Mesothelial cell of epicardium (in vitro differentiated cells): ENCODE measurements around the gene VKORC1. TPM values are rescaled to one million over a fixed set of nuclear protein-coding genes. Genes with fewer than 3 reads are reported as not detected.

Experiments used
- DNase-seq, 2 experiments: peaks; one replicate each; pipeline ENCODE4 v3.0.0; 2021; ENCODE audit warnings: low spot score in 2 of 2; ENCODE audit not compliant: unreplicated experiment in 2 of 2
- H3K27ac Mint-ChIP-seq: 2 replicates; pipeline ENCODE4 v1.8.0; 2021; ENCODE audit warnings: mixed read lengths
- H3K27me3 Mint-ChIP-seq: 2 replicates; pipeline ENCODE4 v1.8.0; 2021; ENCODE audit warnings: low read depth, mixed read lengths
- H3K36me3 Mint-ChIP-seq: 2 replicates; pipeline ENCODE4 v1.8.0; 2021; ENCODE audit warnings: mixed read lengths
- H3K4me1 Mint-ChIP-seq: 2 replicates; pipeline ENCODE4 v1.8.0; 2021; ENCODE audit warnings: mixed read lengths
- H3K4me3 Mint-ChIP-seq: 2 replicates; pipeline ENCODE4 v1.8.0; 2021; ENCODE audit warnings: mild to moderate bottlenecking, moderate library complexity, mixed read lengths
- H3K9me3 Mint-ChIP-seq: 2 replicates; pipeline ENCODE4 v1.8.0; 2021; ENCODE audit warnings: mixed read lengths
- total RNA-seq: library from RNA; stranded (reverse); gene quantifications from 3 replicates; pipeline ENCODE4 v1.2.1, GENCODE V29; 2021
- TF ChIP-seq, protein P1 (sequence below): fragments of 200-600 bp; sonication (generic); IDR thresholded peaks from one replicate; pipeline ENCODE4 v1.5.0; 2021; ENCODE audit warnings: antibody characterized with exemption; ENCODE audit not compliant: unreplicated experiment

Gene VKORC1
- total RNA-seq, 1 donor from 2014 or later = 53.7 TPM

DNA sequence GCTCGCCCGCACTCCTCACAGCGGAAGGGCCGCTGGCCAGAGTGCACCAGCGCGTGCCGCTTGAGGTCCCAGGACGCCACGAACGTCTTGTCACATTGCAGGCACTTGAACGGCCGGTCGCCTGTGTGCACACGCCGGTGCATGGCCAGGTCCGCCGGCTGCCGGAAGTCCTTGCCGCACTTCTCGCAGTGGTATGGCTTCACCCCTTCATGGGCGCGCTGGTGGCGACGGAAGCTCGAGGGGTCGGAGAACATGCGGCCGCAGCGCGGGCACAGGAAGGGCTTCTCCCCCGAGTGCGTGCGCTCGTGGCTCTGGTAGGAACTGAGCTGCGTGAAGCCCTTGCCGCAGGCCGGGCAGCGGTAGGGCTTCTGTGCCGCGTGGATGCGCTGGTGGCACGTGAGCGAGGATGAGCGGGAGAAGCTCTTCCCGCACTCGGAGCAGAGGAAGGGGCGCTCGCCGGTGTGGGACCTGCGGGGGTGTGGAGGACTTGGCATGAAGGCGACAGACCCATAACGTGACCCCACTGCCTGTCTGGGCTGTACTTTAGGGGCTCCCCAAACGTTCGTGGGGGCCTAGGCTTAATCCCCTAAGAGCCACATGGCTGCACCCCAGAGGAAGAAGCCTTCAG is 32.7 kb downstream of the VKORC1 start:
- peaks cover 7% of the 10 kb centered on the region for H3K4me1 Mint-ChIP-seq
- H3K9me3 Mint-ChIP-seq = no peaks in the 10 kb centered on the region
- peaks cover 28% of the 10 kb centered on the region for H3K36me3 Mint-ChIP-seq
- H3K4me3 Mint-ChIP-seq = no peak overlapping the region
- no peak for DNase-seq
- no peak overlapping the region for H3K27ac Mint-ChIP-seq
- H3K27me3 Mint-ChIP-seq = no peaks in the 10 kb centered on the region
- TF ChIP-seq, protein P1, sequence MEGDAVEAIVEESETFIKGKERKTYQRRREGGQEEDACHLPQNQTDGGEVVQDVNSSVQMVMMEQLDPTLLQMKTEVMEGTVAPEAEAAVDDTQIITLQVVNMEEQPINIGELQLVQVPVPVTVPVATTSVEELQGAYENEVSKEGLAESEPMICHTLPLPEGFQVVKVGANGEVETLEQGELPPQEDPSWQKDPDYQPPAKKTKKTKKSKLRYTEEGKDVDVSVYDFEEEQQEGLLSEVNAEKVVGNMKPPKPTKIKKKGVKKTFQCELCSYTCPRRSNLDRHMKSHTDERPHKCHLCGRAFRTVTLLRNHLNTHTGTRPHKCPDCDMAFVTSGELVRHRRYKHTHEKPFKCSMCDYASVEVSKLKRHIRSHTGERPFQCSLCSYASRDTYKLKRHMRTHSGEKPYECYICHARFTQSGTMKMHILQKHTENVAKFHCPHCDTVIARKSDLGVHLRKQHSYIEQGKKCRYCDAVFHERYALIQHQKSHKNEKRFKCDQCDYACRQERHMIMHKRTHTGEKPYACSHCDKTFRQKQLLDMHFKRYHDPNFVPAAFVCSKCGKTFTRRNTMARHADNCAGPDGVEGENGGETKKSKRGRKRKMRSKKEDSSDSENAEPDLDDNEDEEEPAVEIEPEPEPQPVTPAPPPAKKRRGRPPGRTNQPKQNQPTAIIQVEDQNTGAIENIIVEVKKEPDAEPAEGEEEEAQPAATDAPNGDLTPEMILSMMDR = no peak

DNA sequence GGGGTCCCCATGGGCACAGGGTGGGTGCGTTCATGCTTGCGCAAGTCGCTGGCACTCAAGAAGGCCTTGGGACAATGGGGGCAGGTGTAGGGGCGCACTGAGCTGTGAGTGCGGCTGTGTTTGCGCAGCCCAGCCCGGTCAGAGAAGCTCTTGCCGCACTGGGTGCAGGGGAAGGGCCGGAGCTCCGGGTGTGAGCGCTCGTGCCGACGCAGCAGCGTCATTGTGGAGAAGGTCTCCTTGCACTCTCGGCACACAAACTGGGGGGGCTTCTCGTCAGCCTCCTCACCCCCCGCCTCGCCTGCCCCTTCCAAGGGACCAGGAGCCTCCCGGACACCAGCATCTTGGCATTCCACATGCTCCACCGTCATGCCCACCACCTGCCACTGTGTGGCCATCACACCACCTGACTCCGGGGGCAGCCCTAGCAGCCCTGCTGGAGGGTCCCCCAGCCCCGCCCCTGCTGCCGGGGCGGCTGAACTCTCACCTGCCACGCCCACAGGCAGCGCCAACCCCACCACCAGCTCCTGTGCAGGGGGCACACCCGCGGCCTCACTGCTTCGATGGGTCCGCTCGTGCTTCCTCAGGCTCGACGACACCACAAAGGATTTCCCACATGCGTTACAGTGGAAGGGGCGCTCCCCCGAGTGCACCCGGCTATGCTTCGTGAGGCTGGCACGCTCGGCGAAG is 33.3 kb downstream of the VKORC1 start:
- Mint-ChIP-seq H3K27ac (no peak overlapping the region), H3K27me3 (no peaks in the 10 kb centered on the region), H3K36me3 (peaks cover 28% of the 10 kb centered on the region), H3K4me3 (no peak overlapping the region), H3K9me3 (no peaks in the 10 kb centered on the region), H3K4me1 (peaks cover 7% of the 10 kb centered on the region)
- TF ChIP-seq, protein P1 = no peak
- no peak for DNase-seq

DNA sequence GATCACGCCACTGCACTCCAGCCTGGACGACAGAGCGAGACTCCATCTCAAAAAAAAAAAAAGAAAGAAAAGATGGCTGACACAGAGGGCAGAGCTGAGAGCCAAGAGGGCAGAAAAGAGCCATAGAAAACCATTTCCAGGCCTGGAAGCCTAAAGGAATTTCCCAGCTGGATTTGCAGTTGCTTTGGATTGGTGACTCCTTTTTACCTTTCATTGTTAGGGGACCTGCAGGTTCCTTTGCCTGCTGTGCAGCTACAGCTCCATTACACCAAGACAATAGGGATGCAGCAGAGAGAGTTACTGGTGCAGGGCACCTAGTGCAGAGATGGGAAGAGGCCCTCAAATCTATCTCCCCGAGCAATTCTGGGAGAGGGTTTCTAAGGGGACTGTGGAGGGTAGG is 39.0 kb downstream of the VKORC1 start:
- peaks cover 4% of the 10 kb centered on the region for H3K9me3 Mint-ChIP-seq
- H3K4me3 Mint-ChIP-seq = no peak overlapping the region
- TF ChIP-seq, protein P1 = no peak
- H3K27me3 Mint-ChIP-seq = no peaks in the 10 kb centered on the region
- peaks cover 7% of the 10 kb centered on the region for H3K36me3 Mint-ChIP-seq
- H3K4me1 Mint-ChIP-seq = no peaks in the 10 kb centered on the region
- no peak overlapping the region for H3K27ac Mint-ChIP-seq
- no peak for DNase-seq

DNA sequence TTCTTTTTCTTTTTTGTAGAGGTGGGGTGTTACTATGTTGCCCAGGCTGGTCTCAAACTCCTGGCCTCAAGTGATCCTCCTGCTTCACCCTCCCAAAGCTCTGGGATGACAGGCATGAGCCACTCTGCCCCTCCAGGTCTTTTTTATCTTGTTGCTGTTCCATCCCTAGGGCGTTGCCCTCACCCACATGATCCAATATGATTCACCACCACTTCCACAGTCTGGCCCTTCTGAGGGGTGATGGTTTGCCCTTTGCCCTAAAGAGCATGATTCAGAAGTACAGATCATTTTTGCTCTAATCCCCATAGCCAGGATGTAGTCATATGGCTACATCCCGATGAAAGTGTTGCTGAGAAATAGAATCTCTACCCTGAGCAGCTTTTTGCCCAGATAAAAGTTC is 42.5 kb downstream of the VKORC1 start:
- TF ChIP-seq, protein P1 = no peak
- no peaks in the 10 kb centered on the region for H3K36me3 Mint-ChIP-seq

DNA sequence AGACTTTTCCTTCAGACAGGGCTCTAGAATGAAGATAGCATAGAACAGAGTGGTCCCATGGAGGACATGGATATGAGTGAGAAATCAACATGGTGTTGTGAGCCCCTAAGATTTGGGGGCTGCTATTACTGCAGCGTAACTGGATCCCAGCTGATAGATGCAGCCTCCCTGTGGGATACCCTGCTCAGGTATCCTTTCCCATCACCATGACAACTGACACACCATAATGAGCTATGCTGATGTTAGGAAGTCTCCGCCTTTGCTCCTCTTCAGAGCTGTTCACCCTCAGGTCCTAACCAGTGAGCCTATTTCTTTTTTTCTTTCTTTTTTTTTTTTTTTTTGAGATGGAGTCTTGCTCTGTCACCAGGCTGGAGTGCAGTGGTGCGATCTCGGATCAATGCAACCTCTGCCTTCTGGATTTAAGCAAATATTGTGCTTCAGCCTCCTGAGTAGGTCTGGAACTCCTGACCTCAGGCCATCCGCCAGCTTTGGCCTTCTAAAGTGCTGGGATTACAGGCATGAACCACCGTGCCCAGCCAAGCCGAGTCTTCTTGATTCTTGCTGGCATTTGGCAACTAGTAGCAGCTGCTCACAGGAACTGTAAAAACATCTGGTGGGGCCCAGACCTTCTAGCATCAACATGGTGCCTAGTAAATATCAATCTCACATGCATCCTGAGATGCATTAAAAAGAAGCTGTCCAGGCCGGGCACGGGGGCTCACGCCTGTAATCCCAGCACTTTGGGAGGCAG is 44.1 kb downstream of the VKORC1 start:
- Mint-ChIP-seq H3K36me3 (no peaks in the 10 kb centered on the region), H3K9me3 (peaks cover 7% of the 10 kb centered on the region), H3K27me3 (peaks cover 2% of the 10 kb centered on the region), H3K27ac (no peak overlapping the region), H3K4me1 (no peaks in the 10 kb centered on the region), H3K4me3 (no peak overlapping the region)
- TF ChIP-seq, protein P1 = no peak
- DNase-seq = no peak

More for the DNA sequence above, 42.5 kb downstream of the VKORC1 start:
- no peaks in the 10 kb centered on the region for H3K4me1 Mint-ChIP-seq
- H3K9me3 Mint-ChIP-seq = peaks cover 4% of the 10 kb centered on the region
- H3K27me3 Mint-ChIP-seq = no peaks in the 10 kb centered on the region
- DNase-seq = no peak
- no peak overlapping the region for H3K4me3 Mint-ChIP-seq
- no peak overlapping the region for H3K27ac Mint-ChIP-seq
